HepG2 (cell line): ENCODE results near the gene LRP1B. TPM values are rescaled to one million over a fixed set of nuclear protein-coding genes. Genes with fewer than 3 reads are reported as not detected.

ENCODE experiments used
- ATAC-seq: fragments of 200-7000 bp; cut with Tn5 transposase; 3 replicates; pipeline ENCODE4 v1.9.1; 2020; ENCODE audit warnings: mild to moderate bottlenecking, moderate library complexity
- BruUV-seq: library from RNA; stranded (reverse); fragments of 400-500 nt; replicated peaks from 2 replicates; lab custom pipeline; 2021; lab: Mats Ljungman, UMichigan
- CTCF ChIA-PET: fragments of 300-600 bp; formaldehyde crosslinking; extraction: SDS; loops from one replicate; lab custom pipeline; 2021; ENCODE audit warnings: low total read pairs, inconsistent platforms, low intra/inter-chr PET ratio; lab: Yijun Ruan, JAX
- POLR2A ChIA-PET: fragments of 350-600 bp; sonication (Branson Sonifier 250); formaldehyde crosslinking; loops from one replicate; lab custom pipeline; 2020; ENCODE audit warnings: antibody characterized with exemption, inconsistent platforms; lab: Yijun Ruan, JAX
- DNase-seq: peaks from one replicate; pipeline ENCODE4 v3.0.0-alpha.2; 2015; ENCODE audit warnings: low spot score
- FAIRE-seq: peaks from 3 replicates; lab custom pipeline; 2011; peaks lifted over from hg19 to GRCh38; lab: Jason Lieb, UNC
- H2AFZ ChIP-seq: one replicate; pipeline ENCODE4 v1.6.1; 2011; ENCODE audit warnings: low read length, inconsistent platforms
- H3K27ac ChIP-seq: fragments of 300-600 bp; 3 replicates; pipeline ENCODE4 v1.8.0; 2011; ENCODE audit warnings: mixed run types, mild to moderate bottlenecking, mixed read lengths, low read length, inconsistent platforms; ENCODE audit not compliant: insufficient read depth; ENCODE audit errors: extremely low read length
- H3K27me3 ChIP-seq, 2 experiments: fragments of 200-600 bp in 1 of 2; 2 replicates in 1 of 2; 3 replicates in 1 of 2; pipeline versions ENCODE4 v1.6.0 to v1.8.0; 2011; ENCODE audit warnings: low read length in 2 of 2, mild to moderate bottlenecking in 2 of 2, moderate library complexity in 2 of 2, inconsistent platforms in 1 of 2; ENCODE audit not compliant: insufficient read depth in 2 of 2, control insufficient read depth in 1 of 2
- H3K36me3 ChIP-seq, 2 experiments: fragments of 200-600 bp in 1 of 2; replicated peaks in 1 of 2; 2 replicates in 1 of 2; 3 replicates in 1 of 2; pipeline versions ENCODE4 v1.5.1 to v1.8.0; 2011; ENCODE audit warnings: low read length in 2 of 2, inconsistent platforms in 1 of 2; ENCODE audit not compliant: insufficient read depth in 2 of 2, control insufficient read depth in 1 of 2
- H3K4me1 ChIP-seq: 2 replicates; pipeline ENCODE4 v1.5.1; 2012; ENCODE audit warnings: low read length, inconsistent platforms; ENCODE audit not compliant: insufficient read depth
- H3K4me2 ChIP-seq: 2 replicates; pipeline ENCODE4 v1.6.0; 2011; ENCODE audit warnings: low read depth, low read length, inconsistent platforms
- H3K4me3 ChIP-seq, 3 experiments: fragments of 200-600 bp in 1 of 3; sonication (generic), shearing (Covaris generic) in 1 of 3; replicated peaks in 1 of 3; 2 replicates each; pipeline ENCODE4 v1.5.1; 2011 to 2016; ENCODE audit warnings: low read length in 3 of 3, inconsistent platforms in 2 of 3, low read depth in 2 of 3, mild to moderate bottlenecking in 2 of 3, control low read depth in 1 of 3, mixed read lengths in 1 of 3; ENCODE audit not compliant: insufficient read depth in 1 of 3
- H3K79me2 ChIP-seq: one replicate; pipeline ENCODE4 v1.6.1; 2011; ENCODE audit warnings: low read length, inconsistent platforms; ENCODE audit not compliant: insufficient read depth
- H3K9ac ChIP-seq: 2 replicates; pipeline ENCODE4 v1.6.0; 2011; ENCODE audit warnings: mild to moderate bottlenecking, low read depth, low read length, inconsistent platforms; ENCODE audit not compliant: insufficient read depth
- H3K9me3 ChIP-seq: 2 replicates; pipeline ENCODE4 v1.5.1; 2012; ENCODE audit warnings: mild to moderate bottlenecking, low read length
- H4K20me1 ChIP-seq: 2 replicates; pipeline ENCODE4 v1.6.0; 2011; ENCODE audit warnings: inconsistent platforms, mild to moderate bottlenecking, low read length, moderate library complexity; ENCODE audit not compliant: insufficient read depth
- ATM ChIP-seq: fragments of 450-650 bp; IDR thresholded peaks from 2 replicates; pipeline ENCODE4 v1.7.1; 2017; ENCODE audit warnings: mild to moderate bottlenecking, borderline replicate concordance
- GABPA ChIP-seq, 2 experiments: IDR thresholded peaks; 2 replicates each; pipeline ENCODE4 v1.6.1; 2011 to 2016; ENCODE audit warnings: low read depth in 2 of 2, low read length in 1 of 2, missing biosample characterization in 1 of 2, missing genetic modification characterization in 1 of 2
- HMG20A ChIP-seq: IDR thresholded peaks from 2 replicates; pipeline ENCODE4 v1.6.1; 2016; ENCODE audit warnings: borderline replicate concordance
- KLF6 ChIP-seq: IDR thresholded peaks from 2 replicates; pipeline ENCODE4 v1.8.0; 2016; ENCODE audit warnings: missing biosample characterization, missing genetic modification reagents
- MTF2 ChIP-seq: sonication (generic); formaldehyde crosslinking; IDR thresholded peaks from 2 replicates; pipeline ENCODE4 v1.5.0; 2020; ENCODE audit warnings: missing genetic modification reagents, borderline replicate concordance
- PHF8 ChIP-seq: sonication (generic); formaldehyde crosslinking; IDR thresholded peaks from 2 replicates; pipeline ENCODE4 v1.5.0; 2020; ENCODE audit warnings: missing genetic modification reagents
- ZNF33B ChIP-seq: sonication (generic); formaldehyde crosslinking; IDR thresholded peaks from 2 replicates; pipeline ENCODE4 v1.5.1; 2020; ENCODE audit warnings: mild to moderate bottlenecking, missing genetic modification reagents
- ZNF879 ChIP-seq: sonication (generic); formaldehyde crosslinking; IDR thresholded peaks from 2 replicates; pipeline ENCODE4 v1.8.1; 2023; ENCODE audit warnings: missing genetic modification reagents
- ZSCAN12 ChIP-seq: sonication (generic); formaldehyde crosslinking; IDR thresholded peaks from 2 replicates; pipeline ENCODE4 v1.9.0; 2021; ENCODE audit warnings: mild to moderate bottlenecking, missing genetic modification reagents
- ZSCAN20 ChIP-seq: sonication (generic); formaldehyde crosslinking; IDR thresholded peaks from 2 replicates; pipeline ENCODE4 v1.4.0; 2020; ENCODE audit warnings: missing genetic modification reagents, mild to moderate bottlenecking, borderline replicate concordance
- WGBS: methylation state at CpG from one replicate; pipeline ENCODE4 v1.1.6; 2017; ENCODE audit warnings: low lambda C conversion rate; 5-methylcytosine and 5-hydroxymethylcytosine counted together
- in situ Hi-C: cut with HindIII; loops from 2 replicates; pipeline ENCODE4 v1.10.0; 2017; ENCODE audit warnings: low pct_unique_long_range_greater_than_20kb; ENCODE audit not compliant: extremely low pct_ligation_motif_present
- intact Hi-C: fragments of 100-400 bp; cut with micrococcal nuclease; formaldehyde crosslinking; loops from one replicate; pipeline ENCODE4 v1.10.0; 2022; ENCODE audit not compliant: unreplicated experiment
- polyA plus RNA-seq, 8 experiments: library from polyadenylated mRNA; depleted of rRNA in 3 of 8; stranded (reverse) in 7 of 8; unstranded in 1 of 8; fragments of >200 nt; fragmentation: Illumina TruSeq in 4 of 8; extraction: Trizol in 4 of 8; gene quantifications; 2 replicates each; pipeline versions ENCODE4 v1.2.1 to v1.2.3, GENCODE V29; 2011 to 2016; ENCODE audit warnings: low read depth in 4 of 8, missing spikeins in 1 of 8, mixed read lengths in 1 of 8; ENCODE audit not compliant: insufficient read depth in 1 of 8
- total RNA-seq, 5 experiments: library from RNA; depleted of rRNA; stranded (reverse); fragments of >200 nt; fragmentation: Illumina TruSeq; extraction: Trizol; gene quantifications; 2 replicates each; pipeline ENCODE4 v1.2.3, GENCODE V29; 2016; ENCODE audit warnings: low read depth in 1 of 5

The LRP1B gene
- total and polyA plus RNA-seq, 2 of the 13 experiments (the other 11 are each of a cell fraction or from before 2014, with no cell fraction given): 0.04 TPM; not detected in 1

DNA sequence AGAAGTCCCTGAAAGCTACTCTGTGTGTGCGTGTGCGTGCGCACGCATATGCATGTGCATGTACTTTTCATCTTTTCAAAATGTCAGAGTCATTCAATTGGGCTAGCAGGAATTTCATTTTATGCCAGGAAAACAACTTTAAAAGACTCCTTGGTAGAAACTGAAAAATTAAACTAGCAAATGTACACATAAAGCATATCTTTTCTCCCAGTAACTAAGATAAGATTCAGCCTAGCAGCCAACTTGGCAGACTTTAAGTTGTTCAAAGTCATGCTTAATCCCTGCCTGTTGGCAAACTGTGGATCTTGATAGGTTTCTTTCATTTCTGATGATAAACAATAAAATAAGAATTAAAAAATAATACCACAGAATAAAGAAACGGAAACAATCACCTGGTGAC, 1129.1 kb downstream of the LRP1B start:
- no peak for FAIRE-seq

DNA sequence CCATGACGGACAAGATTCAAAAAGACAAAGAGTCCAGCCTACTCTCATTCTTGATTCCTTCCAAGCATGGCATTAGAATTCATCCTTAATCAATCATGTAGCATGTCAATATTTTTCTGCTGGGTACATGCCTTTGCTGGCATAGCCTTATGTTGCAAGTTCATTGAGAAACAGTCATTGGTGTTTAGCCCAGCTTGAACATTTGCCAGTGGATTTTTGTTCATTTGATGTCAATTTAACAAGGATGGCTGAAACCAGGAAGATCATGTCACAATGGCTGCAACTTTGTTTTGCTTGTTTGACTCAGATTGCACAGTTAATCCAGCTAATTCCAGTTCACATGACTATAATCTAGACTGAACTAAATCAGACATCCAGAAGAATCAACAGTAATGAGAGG, 1132.2 kb downstream of the LRP1B start:
- Histone ChIP-seq H2AFZ (no peak overlapping the region), H3K9me3 (no peaks in the 10 kb centered on the region), H3K36me3 (no peaks in the 10 kb centered on the region), H3K4me3 (no peak overlapping the region), H3K4me1 (no peaks in the 10 kb centered on the region), H3K9ac (no peak overlapping the region), H3K79me2 (no peaks in the 10 kb centered on the region), H3K27ac (no peak overlapping the region), H3K4me2 (no peak overlapping the region), H3K27me3 (no peaks in the 10 kb centered on the region), H4K20me1 (no peaks in the 10 kb centered on the region)
- FAIRE-seq (no peak), DNase-seq (no peak), ATAC-seq (no peak)
- POLR2A ChIA-PET: no interaction called here
- no TSS peak for BruUV-seq
- in situ Hi-C loops (no loop called here), intact Hi-C loops (no loop called here)
- 10% methylated on average over 1 of the region's 1 CpG for WGBS
- CTCF ChIA-PET: no interaction called here
- TF ChIP-seq HMG20A (CRISPR knock-in tag) (no peak), ZNF879 (CRISPR knock-in tag) (no peak), PHF8 (CRISPR knock-in tag) (no peak), ZSCAN20 (CRISPR knock-in tag) (no peak), GABPA (IDR thresholded peaks at IDR 0.05; ENCODE audit: low read depth, low read length) (no peak), GABPA (CRISPR knock-in tag; IDR thresholded peaks at IDR 0.05; ENCODE audit: low read depth) (no peak), KLF6 (CRISPR knock-in tag) (no peak), MTF2 (no peak), ZSCAN12 (CRISPR knock-in tag) (no peak)
- TF ChIP-seq, all 625 proteins: peak for 0

More for the DNA sequence above, 1129.1 kb downstream of the LRP1B start:
- H3K9ac ChIP-seq: no peak overlapping the region
- H3K9me3 ChIP-seq: no peaks in the 10 kb centered on the region
- ATAC-seq (no peak), DNase-seq (no peak)
- CTCF ChIA-PET: no interaction called here
- H3K27me3 ChIP-seq: no peaks in the 10 kb centered on the region
- H3K4me3 ChIP-seq: no peak overlapping the region
- H3K4me2 ChIP-seq: no peak overlapping the region
- no peaks in the 10 kb centered on the region for H3K4me1 ChIP-seq
- no peak overlapping the region for H2AFZ ChIP-seq
- H3K36me3 ChIP-seq: no peaks in the 10 kb centered on the region
- TF ChIP-seq ATM: no peak
- TF ChIP-seq ZNF33B: no peak
- POLR2A ChIA-PET: no interaction called here
- 74% methylated on average over 5 of the region's 5 CpGs for WGBS
- no TSS peak for BruUV-seq
- no peak overlapping the region for H3K27ac ChIP-seq
- H3K79me2 ChIP-seq: no peaks in the 10 kb centered on the region
- in situ Hi-C loops: no loop called here
- intact Hi-C loops: no loop called here
- H4K20me1 ChIP-seq: no peaks in the 10 kb centered on the region
